ENCODE measurements around the gene FOXF1. TPM values are rescaled to one million over a fixed set of nuclear protein-coding genes. Genes with fewer than 3 reads are reported as not detected.

Gene FOXF1
- total and polyA plus RNA-seq, 12 donors: 0.07 to 0.64 (median 0.27) TPM; not detected in 3

GRCh38 chr16:86520317-86521210 is 10.2 kb downstream of the FOXF1 start:
- intact Hi-C loops (cut with DNase I): loop anchor here in 1 of 2 donors (2.0 kb wide), 1 partner anchor 448 kb away; no protein-coding TSS in a partner anchor
- H3K27ac ChIP-seq: no peak overlapping the region
- no peaks in the 10 kb centered on the region for H3K9me3 ChIP-seq (replicated peaks in 1 of 3)
- WGBS, 4 donors: 33 to 41% (median 35%) methylated on average over 30 of the region's 30 CpGs
- no peak for TF ChIP-seq POLR2A (IDR thresholded peaks at IDR 0.05)
- no peak for TF ChIP-seq CTCF (IDR thresholded peaks at IDR 0.05)
- DNase-seq: no peak
- peaks cover 0 to 8% of the 10 kb centered on the region in 2 donors for H3K4me1 ChIP-seq (replicated peaks in 1 of 2)
- no peaks in the 10 kb centered on the region for H3K36me3 ChIP-seq (replicated peaks in 1 of 2)
- peaks cover 59% of the 10 kb centered on the region for H3K27me3 ChIP-seq
- H3K4me3 ChIP-seq: peak overlapping the region in 1 of 4 donors; percentile 3

GRCh38 chr16:86521236-86522197 is 11.2 kb downstream of the FOXF1 start:
- Histone ChIP-seq H3K36me3 (replicated peaks in 1 of 2) (no peaks in the 10 kb centered on the region), H3K4me3 (no peak overlapping the region), H3K27me3 (peaks cover 50% of the 10 kb centered on the region), H3K9me3 (replicated peaks in 1 of 3) (no peaks in the 10 kb centered on the region), H3K4me1 (replicated peaks in 1 of 2) (peaks cover 0 to 8% of the 10 kb centered on the region in 2 donors), H3K27ac (no peak overlapping the region)
- no peak for TF ChIP-seq CTCF (IDR thresholded peaks at IDR 0.05)
- no peak for TF ChIP-seq POLR2A (IDR thresholded peaks at IDR 0.05)
- intact Hi-C loops (cut with DNase I): loop anchor here in 1 of 2 donors (2.0 kb wide), 1 partner anchor 449 kb away; no protein-coding TSS in a partner anchor
- no peak for DNase-seq
- 59 to 70% (median 64%) methylated on average over 34 to 35 of the region's 35 CpGs for WGBS, 4 donors

- 77 to 85% (median 78%) methylated on average over 16 of the region's 16 CpGs for WGBS, 4 donors
These were observed 12.3 kb downstream of the FOXF1 start for GRCh38 chr16:86522634-86523033.

More at GRCh38 chr16:86522634-86523033, 12.3 kb downstream of the FOXF1 start:
- H3K9me3 ChIP-seq (replicated peaks in 1 of 3): no peaks in the 10 kb centered on the region
- TF ChIP-seq CTCF (IDR thresholded peaks at IDR 0.05): no peak
- no peak for TF ChIP-seq POLR2A (IDR thresholded peaks at IDR 0.05)
- peaks cover 38% of the 10 kb centered on the region for H3K27me3 ChIP-seq
- intact Hi-C loops (cut with DNase I): no loop called here
- no peak overlapping the region for H3K4me3 ChIP-seq
- H3K36me3 ChIP-seq (replicated peaks in 1 of 2): no peaks in the 10 kb centered on the region
- H3K27ac ChIP-seq: no peak overlapping the region
- peaks cover 0 to 8% of the 10 kb centered on the region in 2 donors for H3K4me1 ChIP-seq (replicated peaks in 1 of 2)
- no peak for DNase-seq
